Astrocyte of the spinal cord (primary cell): ENCODE results near the gene ZNF214.
A peak's percentile ranks its signal among the peaks of the same experiment; 100 is the strongest.
"Not testable (repeated sequence)": the region's sequence is repeated elsewhere in the genome, so short reads cannot be mapped to it uniquely, and the experiment has no call there.

Experiments used
- DNase-seq: peaks from one replicate; pipeline ENCODE4 v3.0.0; 2011; ENCODE audit warnings: low read depth, low spot score
- H3K4me3 ChIP-seq: 2 replicates; pipeline ENCODE4 v1.5.1; 2011; ENCODE audit warnings: low read depth, mild to moderate bottlenecking, low read length, moderate library complexity
- CTCF ChIP-seq: IDR thresholded peaks from 2 replicates; pipeline ENCODE4 v1.5.1; 2012; ENCODE audit warnings: low read depth, mild to moderate bottlenecking, low read length, inconsistent platforms
- in situ Hi-C: cut with HindIII; loops from 2 replicates; pipeline ENCODE4 v1.10.0; 2017; ENCODE audit warnings: low sequenced_read_pairs

The ZNF214 gene

GRCh38 chr11:6992457-6993417 lies 27.4 kb downstream of the ZNF214 start:
- no peak for TF ChIP-seq CTCF
- in situ Hi-C loops, result no loop called here
- H3K4me3 ChIP-seq, result no peak overlapping the region
- DNase-seq, result peak; percentile 94

- TF ChIP-seq CTCF, result no peak
- DNase-seq, result peak; percentile 11
- H3K4me3 ChIP-seq, result no peak overlapping the region
- in situ Hi-C loops, result no loop called here
Measured at GRCh38 chr11:6992026-6992425, 28.1 kb downstream of the ZNF214 start.

- no peak for DNase-seq
- in situ Hi-C loops, result no loop called here
- no peak for TF ChIP-seq CTCF
- no peak overlapping the region for H3K4me3 ChIP-seq
Measured at GRCh38 chr11:6991227-6991626, 28.9 kb downstream of the ZNF214 start.

GRCh38 chr11:6988506-6988905 lies 31.6 kb downstream of the ZNF214 start:
- in situ Hi-C loops, result no loop called here

GRCh38 chr11:6986487-6986886 lies 33.7 kb downstream of the ZNF214 start:
- in situ Hi-C loops, result no loop called here
- TF ChIP-seq CTCF, result no peak
- no peak overlapping the region for H3K4me3 ChIP-seq
- DNase-seq, result no peak

More at GRCh38 chr11:6988506-6988905, 31.6 kb downstream of the ZNF214 start:
- TF ChIP-seq CTCF, result no peak
- H3K4me3 ChIP-seq, result no peak overlapping the region
- peak; percentile 69 for DNase-seq

GRCh38 chr11:6979365-6979764 lies 40.8 kb downstream of the ZNF214 start:
- H3K4me3 ChIP-seq, result no peak overlapping the region
- no peak for DNase-seq
- no peak for TF ChIP-seq CTCF
- in situ Hi-C loops, result no loop called here

GRCh38 chr11:6969854-6970253 lies 50.3 kb downstream of the ZNF214 start:
- H3K4me3 ChIP-seq, in situ Hi-C loops: not testable (repeated sequence)
- DNase-seq, result peak; percentile 22
